Pulmonary artery endothelial cell (primary cell): Measurements from ENCODE around the gene FUS. TPM values are rescaled to one million over a fixed set of nuclear protein-coding genes. Genes with fewer than 3 reads are reported as not detected.

Experiments
- DNase-seq: peaks from one replicate; pipeline ENCODE4 v3.0.0-alpha.2; 2011; ENCODE audit warnings: low read depth, low spot score
- total RNA-seq: library from RNA; depleted of rRNA; stranded (reverse); fragments of >200 nt; gene quantifications from 2 replicates; pipeline ENCODE4 v1.2.3, GENCODE V29; 2014

The FUS gene
- total RNA-seq, 1 donor from 2014 or later: 42.0 TPM

DNA sequence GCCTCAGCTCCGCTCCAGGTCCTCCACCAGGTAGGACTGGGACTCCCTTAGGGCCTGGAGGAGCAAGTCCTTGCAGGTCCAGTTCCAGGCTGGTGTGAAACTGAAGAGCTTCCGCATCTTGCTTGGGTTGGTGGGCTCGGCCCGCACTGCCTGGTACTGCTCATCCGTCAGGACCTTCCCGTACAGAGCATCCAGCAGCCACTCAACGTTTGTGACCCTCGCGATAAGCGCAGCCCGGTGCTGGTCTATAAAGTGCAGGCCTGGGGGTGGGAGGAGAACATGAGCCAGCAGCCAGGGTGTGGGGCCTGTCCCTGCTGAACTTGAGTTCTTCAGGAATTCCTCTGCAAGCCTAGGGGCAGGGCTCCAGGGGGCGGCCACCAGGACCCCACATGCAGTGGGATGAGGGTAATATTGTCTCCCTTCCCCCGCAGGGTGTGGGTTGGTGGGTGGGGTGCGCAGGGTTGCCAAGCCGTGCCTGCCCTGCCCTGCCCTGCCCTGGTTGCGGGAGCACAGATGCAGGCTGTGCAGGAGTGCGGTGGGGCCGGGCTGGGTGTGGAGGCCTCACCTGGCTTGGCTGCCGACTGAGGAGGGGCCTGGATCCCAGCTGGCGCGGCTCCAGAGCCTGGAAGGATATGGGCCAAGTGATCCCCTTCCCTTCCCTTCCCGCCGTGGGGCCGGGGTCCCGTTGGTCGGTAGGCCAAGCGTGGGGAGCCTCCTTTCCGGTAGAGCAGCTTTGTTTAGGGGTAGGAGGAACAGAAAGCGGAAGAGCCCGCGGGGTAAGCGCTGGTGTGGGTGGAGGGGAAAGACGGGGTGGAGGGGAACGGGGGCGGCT is 21.9 kb downstream of the FUS start:
- no peak for DNase-seq

DNA sequence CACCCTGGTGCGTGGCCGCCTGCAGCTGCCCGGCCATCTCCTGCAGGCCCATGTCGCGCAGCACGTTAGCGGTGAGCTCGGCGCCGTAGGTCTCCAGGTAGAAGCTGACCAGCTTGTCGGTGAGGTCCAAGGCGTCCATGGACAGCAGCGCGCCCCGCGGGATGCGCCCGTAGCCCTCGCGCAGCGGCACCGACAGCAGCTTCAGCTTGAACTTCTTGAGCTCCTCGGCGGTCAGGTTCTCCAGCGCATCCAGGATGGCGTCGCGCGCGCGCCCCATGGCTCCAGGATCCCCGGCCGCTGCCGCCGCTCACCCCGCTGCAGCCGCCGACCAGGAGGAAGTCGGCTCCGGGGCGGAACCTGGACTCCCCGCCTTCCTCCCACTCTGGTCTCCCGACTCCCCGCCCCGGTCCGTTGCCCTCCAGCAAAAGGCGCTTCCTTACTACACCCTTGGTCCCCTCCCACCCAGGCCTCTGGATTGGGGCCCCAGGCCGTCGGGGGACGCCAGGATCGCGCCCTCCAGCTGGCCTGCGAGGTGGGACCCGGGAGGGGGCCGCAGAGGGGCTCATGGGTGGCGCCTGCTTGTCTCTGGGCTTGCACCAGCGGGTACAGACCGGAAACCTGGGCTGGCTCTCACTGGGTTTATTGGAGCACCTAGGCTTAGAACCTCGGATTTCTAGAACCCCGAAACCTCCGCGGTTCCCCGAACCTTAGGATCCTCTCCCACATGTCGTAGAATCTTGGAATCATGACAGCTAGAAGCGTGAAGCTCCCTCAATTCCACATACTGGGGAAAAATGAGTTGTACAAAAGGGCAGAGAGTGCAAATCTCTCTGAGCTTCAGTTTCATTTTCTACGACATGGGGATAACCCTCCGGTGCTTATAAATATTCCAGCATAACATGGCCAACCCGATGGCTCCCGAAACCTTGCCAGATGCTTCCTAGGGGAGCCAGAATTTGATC is 22.8 kb downstream of the FUS start, which contains the start of gene PYCARD:
PYCARD (minus strand) TSS at position 347 of the 962 bp plus-strand sequence; CDS start at position 277, 70 bp downstream.
- DNase-seq: no peak

DNA sequence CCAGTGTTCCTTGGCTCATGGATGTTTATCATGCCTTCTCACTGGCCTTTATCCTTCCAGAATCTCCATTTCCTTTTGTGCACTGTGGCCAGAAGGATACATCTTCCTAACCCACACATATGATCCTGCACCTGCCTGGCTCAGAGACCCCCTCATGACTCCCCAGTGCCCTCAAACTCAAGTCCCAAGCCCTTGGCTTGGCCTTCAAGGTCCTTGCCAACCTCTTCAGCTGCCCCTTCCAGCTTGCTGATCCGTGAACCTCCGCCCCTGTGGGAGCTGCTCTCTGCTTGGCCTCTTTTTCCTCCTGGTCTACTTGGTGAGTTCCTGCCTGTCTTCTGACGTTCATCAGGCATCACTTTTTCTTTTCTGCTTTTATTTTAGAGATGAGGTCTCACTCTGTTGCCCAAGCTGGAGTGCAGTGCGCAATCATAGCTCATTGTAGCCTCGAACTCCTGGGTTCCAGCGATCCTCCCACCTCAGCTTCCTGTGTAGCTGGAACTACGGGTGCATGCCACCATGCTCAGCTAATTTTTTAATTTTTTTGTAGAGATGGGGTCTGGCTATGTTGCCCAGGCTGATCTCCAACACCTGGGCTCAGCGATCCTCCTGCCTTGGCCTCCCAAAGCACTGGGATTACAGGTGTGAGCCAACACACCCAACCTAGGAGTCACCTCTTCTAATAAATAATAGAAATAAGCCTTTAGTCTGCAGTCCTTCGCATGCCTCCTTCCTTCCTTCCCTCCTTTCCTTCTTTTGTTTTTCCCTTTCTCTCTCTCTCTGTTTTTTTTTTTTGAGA is 25.1 kb downstream of the FUS start:
- DNase-seq: no peak

DNA sequence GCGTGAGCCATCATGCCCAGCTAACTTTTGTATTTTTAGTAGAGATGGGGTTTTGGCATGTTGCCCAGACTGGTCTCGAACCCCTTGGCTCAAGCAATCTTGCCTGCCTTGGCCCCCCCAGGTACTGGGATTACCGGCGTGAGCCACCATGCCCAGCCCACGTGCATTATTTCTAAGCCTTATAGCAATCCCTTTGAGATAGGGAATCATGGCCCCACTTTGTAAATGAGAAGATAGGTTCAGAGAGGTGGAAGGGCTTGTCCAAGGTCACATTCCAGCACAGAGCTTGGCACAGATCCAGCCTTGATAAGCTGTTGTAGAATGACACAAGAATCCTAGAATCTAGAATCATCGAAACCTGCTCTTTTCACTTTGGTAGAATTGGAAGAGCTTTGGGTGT is 26.8 kb downstream of the FUS start:
- DNase-seq: no peak

DNA sequence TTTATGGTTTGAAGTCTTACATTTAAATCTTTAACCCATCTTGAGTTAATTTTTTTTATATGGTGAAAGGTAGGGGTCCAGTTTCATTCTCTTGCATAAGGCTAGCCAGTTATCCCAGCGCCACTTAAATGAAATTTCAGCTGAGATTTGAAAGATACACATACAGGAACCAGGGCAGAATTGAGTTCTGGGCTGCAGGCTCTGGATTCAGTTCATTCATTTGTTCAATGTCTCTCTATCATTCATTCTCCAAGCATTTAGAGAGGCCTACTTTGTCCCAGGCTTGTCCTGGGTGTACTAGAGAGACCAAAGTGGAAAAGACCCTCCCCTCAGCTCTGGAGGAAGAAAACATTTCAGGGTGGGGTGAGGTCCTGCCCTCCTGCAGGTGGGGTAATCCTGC is 33.4 kb downstream of the FUS start:
- DNase-seq: no peak

DNA sequence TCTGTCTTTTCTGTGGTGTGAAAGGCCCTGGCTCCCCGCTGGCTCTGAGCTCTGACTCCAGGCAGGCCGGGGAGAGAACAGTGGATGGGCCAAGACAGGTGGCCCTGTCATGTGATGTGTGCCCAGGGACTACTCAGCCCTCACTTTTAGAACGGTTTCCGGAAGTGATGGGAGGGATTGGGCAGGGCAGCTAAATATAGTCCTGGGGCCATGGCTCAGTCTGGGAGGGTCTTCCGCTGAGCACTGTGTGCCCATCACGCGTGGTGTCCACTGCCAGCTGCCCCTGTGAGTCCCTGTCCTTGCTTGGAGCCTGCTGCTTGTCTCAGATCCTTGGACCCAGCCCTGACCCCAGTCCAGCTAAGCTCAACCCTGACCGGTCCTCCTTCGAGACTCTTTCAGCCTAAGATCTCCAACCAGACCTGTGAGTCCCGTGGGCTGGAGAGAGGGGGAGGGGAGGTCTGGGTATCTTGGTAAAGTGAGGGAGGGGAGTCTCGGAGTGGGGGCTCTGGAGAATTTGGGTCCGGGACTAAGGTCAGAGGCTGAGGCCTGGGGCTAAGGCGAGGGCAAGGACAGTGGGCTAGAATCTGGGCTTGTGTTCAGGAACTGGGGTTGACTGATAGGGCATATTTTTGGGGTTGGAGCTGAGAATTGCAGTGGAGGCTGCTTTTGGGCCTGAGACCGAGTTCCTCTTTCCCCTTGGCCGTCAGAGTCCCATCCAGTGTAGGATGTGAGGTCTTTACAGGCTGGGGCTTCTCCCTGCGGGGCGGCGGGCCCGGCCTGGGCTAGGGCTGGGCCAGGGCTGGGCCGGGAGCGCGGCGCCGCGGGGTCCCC is 34.2 kb downstream of the FUS start, which contains the start of gene TRIM72:
TRIM72 (plus strand) TSS at position 243 of the 831 bp plus-strand sequence. CDS start 620 bp downstream, outside the sequence.
- no peak for DNase-seq

DNA sequence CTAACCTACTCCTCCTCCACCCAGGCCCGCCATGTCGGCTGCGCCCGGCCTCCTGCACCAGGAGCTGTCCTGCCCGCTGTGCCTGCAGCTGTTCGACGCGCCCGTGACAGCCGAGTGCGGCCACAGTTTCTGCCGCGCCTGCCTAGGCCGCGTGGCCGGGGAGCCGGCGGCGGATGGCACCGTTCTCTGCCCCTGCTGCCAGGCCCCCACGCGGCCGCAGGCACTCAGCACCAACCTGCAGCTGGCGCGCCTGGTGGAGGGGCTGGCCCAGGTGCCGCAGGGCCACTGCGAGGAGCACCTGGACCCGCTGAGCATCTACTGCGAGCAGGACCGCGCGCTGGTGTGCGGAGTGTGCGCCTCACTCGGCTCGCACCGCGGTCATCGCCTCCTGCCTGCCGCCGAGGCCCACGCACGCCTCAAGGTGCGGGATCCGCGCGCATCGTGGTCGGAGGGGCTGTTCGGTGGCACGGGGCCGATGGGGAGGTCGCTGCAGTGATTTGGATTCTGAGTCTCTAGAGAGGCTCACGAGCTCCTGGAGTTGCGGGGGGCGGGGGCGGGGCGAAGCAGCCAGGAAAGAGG is 34.9 kb downstream of the FUS start:
- DNase-seq: no peak

DNA sequence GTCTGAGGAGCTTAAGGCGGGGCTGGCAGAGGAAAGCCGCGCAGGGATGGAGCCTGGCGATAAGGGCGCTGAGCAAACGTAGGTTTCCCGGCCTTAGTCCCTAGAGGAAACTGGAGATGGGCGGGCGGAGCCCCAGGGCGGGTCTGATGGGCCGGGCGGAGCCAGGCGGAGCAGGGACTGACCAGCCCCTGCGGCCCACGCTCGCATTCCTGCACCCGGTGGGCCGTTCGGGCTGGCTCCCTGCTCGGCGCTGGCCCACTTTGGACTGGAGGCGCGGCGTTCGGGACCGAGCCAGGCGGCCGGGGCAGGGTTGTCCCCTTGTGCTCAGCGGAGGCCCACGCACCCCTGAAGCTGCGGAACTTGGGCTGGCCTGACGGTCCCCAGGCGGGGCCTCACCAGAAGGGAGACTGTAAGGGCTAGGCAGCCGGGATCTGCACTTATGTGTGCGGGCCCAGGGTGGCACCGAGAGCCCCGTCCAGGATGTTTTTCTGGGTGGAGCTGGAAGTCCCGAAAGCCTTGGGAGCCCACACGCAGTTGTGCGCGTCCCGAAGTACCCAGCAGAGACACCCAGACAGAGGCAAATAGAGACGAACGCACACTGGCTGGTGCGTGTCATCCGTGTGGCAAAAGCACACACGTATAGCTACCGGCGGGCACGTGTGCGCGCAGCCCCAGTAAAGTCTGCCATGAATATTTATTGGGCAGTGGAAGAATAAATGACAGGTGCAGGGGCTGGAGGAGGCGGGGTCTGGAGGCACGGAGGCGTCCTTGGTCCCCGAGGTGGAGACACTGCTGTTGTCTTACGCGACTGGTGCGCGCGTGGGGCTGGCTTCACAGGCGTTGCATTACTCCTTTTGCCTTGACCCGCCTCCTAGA is 35.6 kb downstream of the FUS start:
- DNase-seq: no peak

DNA sequence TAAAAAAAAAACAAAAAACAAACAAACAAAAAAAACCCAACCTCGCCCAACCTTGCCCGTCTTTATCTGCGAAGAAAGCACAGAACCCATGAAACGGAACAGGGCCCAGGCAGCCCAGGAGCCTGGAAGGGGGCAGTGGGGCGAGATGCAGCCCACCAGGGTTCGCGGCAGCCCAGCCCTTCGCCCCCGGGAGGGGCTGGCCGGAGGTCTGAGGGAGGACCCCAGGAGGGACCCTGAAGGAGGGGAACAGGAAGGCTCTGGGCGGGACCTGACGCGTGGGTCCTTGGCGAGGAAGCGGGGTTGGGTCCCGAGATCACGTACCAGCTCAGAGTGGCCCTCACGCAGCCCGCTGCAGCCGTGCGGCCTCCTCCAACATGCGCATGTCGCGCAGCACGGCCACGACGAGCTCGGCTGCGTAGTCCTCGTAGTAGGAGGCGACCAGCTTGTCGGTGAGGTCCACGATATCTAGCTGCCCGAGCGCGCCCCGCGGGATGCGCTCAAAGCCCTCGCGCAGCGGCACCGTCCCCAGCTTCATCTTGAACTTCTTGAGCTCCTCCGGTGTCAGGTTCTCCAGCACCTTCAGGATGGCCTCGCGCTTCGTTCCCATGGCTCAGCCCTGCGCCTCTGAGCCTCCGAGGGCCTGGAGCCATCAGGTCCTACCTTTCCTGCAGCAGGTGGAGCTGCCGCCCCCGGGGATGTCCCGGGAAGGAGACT is 36.6 kb downstream of the FUS start, which contains the start of gene PYDC1:
PYDC1 (minus strand) TSS at position 714 of the 714 bp plus-strand sequence; CDS start at position 607, 107 bp downstream.
- no peak for DNase-seq

DNA sequence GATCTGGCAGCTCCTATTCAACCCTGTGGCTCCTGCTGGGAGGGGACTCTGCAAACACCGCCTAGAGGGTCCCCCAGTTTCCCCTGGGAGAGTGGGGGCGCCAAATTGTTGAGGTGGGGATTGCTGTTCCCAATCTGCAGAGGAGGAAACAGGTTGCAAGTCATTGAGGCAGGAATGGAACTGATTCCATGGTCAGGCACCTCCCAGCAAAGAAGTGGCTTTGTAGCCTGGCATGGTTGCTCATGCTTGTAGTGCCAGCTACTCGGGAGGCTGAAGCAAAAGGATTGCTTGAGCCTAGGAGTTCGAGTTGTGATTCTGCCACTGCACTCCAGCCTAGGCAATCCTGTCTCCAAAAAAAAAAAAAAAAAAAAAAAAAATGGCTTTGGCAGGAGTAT is 37.2 kb downstream of the FUS start:
- no peak for DNase-seq

DNA sequence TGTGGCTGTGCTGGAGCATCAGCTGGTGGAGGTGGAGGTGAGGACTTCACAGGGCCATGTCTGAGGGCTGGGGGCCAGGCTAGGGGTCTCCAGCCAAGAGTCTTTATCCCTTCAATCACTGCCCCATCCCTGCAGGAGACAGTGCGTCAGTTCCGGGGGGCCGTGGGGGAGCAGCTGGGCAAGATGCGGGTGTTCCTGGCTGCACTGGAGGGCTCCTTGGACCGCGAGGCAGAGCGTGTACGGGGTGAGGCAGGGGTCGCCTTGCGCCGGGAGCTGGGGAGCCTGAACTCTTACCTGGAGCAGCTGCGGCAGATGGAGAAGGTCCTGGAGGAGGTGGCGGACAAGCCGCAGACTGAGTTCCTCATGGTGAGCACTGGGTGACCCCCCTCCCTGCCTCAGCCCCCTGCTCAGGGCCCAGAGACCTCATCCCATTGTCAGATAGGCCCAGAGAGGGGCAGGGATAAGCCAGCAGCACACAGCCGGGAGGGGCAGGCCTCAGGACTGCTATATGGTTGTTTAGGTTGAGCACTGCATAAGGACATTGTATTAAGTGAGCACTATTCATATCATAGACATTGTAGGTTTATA is 39.3 kb downstream of the FUS start:
- DNase-seq: no peak

DNA sequence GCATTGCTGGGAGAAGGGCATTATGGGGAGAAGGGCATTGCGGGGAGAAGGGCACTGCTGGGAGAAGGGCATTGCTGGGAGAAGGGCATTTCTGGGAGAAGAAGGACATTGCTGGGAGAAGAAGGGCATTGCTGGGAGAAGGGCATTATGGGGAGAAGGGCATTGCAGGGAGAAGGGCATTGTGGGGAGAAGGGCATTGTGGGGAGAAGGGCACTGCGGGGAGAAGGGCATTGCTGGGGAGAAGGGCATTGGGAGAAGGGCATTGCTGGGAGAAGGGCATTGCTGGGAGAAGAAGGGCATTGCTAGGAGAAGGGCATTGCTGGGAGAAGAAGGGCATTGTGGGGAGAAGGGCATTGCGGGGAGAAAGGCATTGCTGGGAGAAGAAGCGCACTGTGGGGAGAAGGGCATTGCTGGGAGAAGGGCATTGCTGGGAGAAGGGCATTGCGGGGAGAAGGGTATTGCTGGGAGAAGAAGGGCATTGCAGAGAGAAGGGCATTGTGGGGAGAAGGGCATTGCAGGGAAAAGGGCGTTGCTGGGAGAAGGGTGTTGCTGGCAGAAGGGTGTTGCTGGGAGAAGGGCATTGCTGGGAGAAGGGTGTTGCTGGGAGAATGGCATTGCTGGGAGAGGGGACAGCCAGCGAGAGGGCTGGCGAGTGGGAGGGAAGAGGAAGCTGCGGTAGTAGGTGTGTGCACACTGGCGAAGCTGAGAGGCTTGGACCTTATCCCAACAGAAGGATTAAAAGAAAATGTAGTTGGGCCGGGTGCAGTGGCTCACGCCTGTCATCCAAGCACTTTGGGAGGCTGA is 41.6 kb downstream of the FUS start:
- no peak for DNase-seq

DNA sequence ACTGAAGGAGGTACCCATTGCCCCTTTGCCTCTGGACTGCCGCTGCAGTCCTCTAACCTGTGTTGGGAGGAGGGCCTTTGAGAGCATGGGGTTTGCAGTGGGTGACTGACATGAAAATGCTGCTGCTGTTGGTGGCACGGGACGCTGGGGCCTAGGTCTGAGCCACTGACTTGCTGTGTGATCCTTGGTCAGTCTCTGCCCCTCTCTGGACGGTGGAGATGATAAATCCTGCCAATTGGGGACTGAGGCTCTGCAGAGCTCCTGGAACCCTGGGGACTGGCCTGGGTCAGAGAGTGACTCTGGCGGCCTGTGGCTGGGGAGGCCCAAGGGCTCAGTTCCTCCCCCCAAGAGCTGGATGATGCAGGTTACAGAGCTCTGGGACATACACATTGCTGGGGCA is 43.1 kb downstream of the FUS start:
- DNase-seq: no peak

DNA sequence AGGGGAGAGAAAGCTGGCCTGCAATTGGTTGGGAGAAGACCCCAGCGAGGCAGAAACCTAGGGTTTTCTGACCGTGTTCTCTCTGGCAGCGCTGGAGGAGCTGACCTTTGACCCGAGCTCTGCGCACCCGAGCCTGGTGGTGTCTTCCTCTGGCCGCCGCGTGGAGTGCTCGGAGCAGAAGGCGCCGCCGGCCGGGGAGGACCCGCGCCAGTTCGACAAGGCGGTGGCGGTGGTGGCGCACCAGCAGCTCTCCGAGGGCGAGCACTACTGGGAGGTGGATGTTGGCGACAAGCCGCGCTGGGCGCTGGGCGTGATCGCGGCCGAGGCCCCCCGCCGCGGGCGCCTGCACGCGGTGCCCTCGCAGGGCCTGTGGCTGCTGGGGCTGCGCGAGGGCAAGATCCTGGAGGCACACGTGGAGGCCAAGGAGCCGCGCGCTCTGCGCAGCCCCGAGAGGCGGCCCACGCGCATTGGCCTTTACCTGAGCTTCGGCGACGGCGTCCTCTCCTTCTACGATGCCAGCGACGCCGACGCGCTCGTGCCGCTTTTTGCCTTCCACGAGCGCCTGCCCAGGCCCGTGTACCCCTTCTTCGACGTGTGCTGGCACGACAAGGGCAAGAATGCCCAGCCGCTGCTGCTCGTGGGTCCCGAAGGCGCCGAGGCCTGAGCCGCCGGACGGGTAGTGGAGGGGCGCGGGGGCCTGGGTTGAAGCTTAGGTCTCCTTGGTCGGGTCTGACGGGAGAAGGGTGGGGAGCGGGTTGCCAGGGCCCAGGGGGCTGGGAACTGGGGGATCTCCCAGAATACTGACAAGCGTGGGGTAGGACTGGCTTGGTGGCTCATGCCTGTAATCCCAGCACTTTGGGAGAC is 44.4 kb downstream of the FUS start:
- no peak for DNase-seq

DNA sequence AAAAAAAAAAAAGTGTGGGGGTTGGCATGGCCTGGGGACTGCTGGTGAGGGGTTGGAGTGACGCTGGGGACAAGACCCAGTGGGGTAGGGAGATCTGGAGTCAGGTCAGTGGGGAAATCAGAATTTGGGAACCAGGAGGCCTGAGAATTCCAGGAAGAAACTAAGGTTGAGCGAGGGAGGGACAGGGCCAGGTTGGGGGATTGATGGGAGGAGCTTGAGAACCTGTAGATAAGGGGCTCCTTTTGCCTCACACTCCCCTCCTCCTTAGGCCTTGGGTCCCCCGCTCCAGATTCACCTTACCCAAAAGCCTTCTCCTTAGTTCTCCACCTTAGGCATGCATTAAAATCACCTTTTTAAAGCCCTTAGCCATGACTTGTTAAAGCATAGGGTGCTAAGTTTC is 45.3 kb downstream of the FUS start:
- no peak for DNase-seq

DNA sequence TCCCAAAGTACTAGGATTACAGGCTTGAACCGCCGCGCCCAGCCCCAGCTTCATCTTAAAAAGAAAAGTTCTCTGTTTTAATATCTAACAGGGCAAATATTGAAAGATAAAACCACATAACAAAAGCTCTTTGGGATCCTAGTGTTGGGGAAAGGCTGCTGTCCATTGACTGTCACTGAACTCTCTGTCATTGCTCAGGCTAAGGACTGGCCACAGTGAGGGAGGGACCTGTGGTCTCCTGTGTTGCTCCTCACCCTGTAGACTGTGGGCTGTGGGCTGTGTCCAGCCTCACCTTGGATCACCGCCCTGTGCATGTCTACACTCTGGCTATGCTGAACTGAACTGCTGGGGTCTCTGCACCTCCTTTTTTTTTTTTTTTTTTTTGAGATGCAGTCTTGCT is 48.3 kb downstream of the FUS start:
- no peak for DNase-seq
